HepG2 (cell line): ENCODE results near the gene DDX18.

Experiments
- CREB3 ChIP-seq: sonication (generic); formaldehyde crosslinking; IDR thresholded peaks from 2 replicates; pipeline ENCODE4 v1.5.0; 2020; ENCODE audit warnings: missing genetic modification reagents
- CTCF ChIP-seq: sonication (generic); formaldehyde crosslinking; IDR thresholded peaks from 2 replicates; pipeline ENCODE4 v1.5.0; 2020; ENCODE audit warnings: mild to moderate bottlenecking, missing genetic modification reagents, moderate library complexity
- HOXA5 ChIP-seq: sonication (generic); formaldehyde crosslinking; IDR thresholded peaks from 2 replicates; pipeline ENCODE4 v1.4.0; 2020; ENCODE audit warnings: missing genetic modification reagents
- MAZ ChIP-seq, 2 experiments: sonication (generic) in 1 of 2; formaldehyde crosslinking in 1 of 2; IDR thresholded peaks; 2 replicates each; pipeline versions ENCODE4 v1.5.0 to v1.6.1; 2012 to 2020; ENCODE audit warnings: low read depth in 2 of 2, mild to moderate bottlenecking in 2 of 2, borderline replicate concordance in 1 of 2, improper control_type of control experiment in 1 of 2, low read length in 1 of 2, missing genetic modification reagents in 1 of 2, moderate library complexity in 1 of 2
- NFYB ChIP-seq: sonication (generic); formaldehyde crosslinking; IDR thresholded peaks from 2 replicates; pipeline ENCODE4 v1.4.0; 2020; ENCODE audit warnings: missing genetic modification reagents
- POLR2AphosphoS5 ChIP-seq: IDR thresholded peaks from 2 replicates; pipeline ENCODE4 v1.6.1; 2012; ENCODE audit warnings: low read depth, low read length
- YY1 ChIP-seq: IDR thresholded peaks from 2 replicates; pipeline ENCODE4 v1.6.1; 2011; ENCODE audit warnings: low read length, low read depth, moderate library complexity, mild to moderate bottlenecking; ENCODE audit not compliant: insufficient read depth, insufficient replicate concordance
- ZNF224 ChIP-seq: sonication (generic); formaldehyde crosslinking; IDR thresholded peaks from 2 replicates; pipeline ENCODE4 v1.5.0; 2020; ENCODE audit warnings: mild to moderate bottlenecking, missing genetic modification reagents
- ZNF274 ChIP-seq: sonication (generic); formaldehyde crosslinking; IDR thresholded peaks from 2 replicates; pipeline ENCODE4 v1.5.1; 2020; ENCODE audit warnings: mild to moderate bottlenecking, missing genetic modification reagents
- ZNF609 ChIP-seq: sonication (generic); formaldehyde crosslinking; IDR thresholded peaks from 2 replicates; pipeline ENCODE4 v1.4.0; 2020; ENCODE audit warnings: mild to moderate bottlenecking, missing genetic modification reagents, borderline replicate concordance

- no peak for TF ChIP-seq ZNF274 (CRISPR knock-in tag)
- no peak for TF ChIP-seq ZNF224 (CRISPR knock-in tag)
- no peak for TF ChIP-seq ZNF609 (CRISPR knock-in tag)
- TF ChIP-seq CTCF (CRISPR knock-in tag), result no peak
- TF ChIP-seq POLR2AphosphoS5, result no peak
- TF ChIP-seq YY1, result no peak
- TF ChIP-seq NFYB (CRISPR knock-in tag), result no peak
- TF ChIP-seq CREB3 (CRISPR knock-in tag), result no peak
- TF ChIP-seq MAZ (IDR thresholded peaks at IDR 0.05; ENCODE audit: borderline replicate concordance, low read depth, low read length), result no peak
- TF ChIP-seq MAZ (CRISPR knock-in tag; IDR thresholded peaks at IDR 0.05; ENCODE audit: low read depth), result no peak
- no peak for TF ChIP-seq HOXA5
Observed at GRCh38 chr2:117879003-117879402, 64.5 kb downstream of the DDX18 start.
